K562 (cell line): ENCODE data around the gene MIDN. TPM values are rescaled to one million over a fixed set of nuclear protein-coding genes. Genes with fewer than 3 reads are reported as not detected.

ENCODE experiments used
- CTCF ChIP-seq, 3 experiments: IDR thresholded peaks in 2 of 3; conservative IDR thresholded peaks in 1 of 3; 2 replicates each; pipeline ENCODE4 v1.5.1; 2011 to 2012; ENCODE audit warnings: low read length in 3 of 3, mild to moderate bottlenecking in 3 of 3, control low read depth in 2 of 3, improper control_type of control experiment in 1 of 3, inconsistent platforms in 1 of 3, low read depth in 1 of 3, mixed read lengths in 1 of 3, moderate library complexity in 1 of 3; ENCODE audit not compliant: insufficient read depth in 2 of 3
- ETV6 ChIP-seq, 3 experiments: fragments of 150-350 bp in 1 of 3; sonication (generic) in 1 of 3; formaldehyde crosslinking in 1 of 3; IDR thresholded peaks; 2 replicates each; pipeline versions ENCODE4 v1.6.1 to v1.8.0; 2014 to 2022; ENCODE audit warnings: borderline replicate concordance in 2 of 3, low read depth in 2 of 3, antibody characterized with exemption in 1 of 3, low read length in 1 of 3, mild to moderate bottlenecking in 1 of 3, missing genetic modification reagents in 1 of 3
- FOS ChIP-seq: IDR thresholded peaks from 3 replicates; pipeline ENCODE4 v1.6.1; 2011; ENCODE audit not compliant: insufficient read length; ENCODE audit errors: extremely low read depth
- HDAC3 ChIP-seq: fragments of 450-650 bp; IDR thresholded peaks from 2 replicates; pipeline ENCODE4 v1.6.1; 2018; ENCODE audit warnings: borderline replicate concordance, mild to moderate bottlenecking, moderate library complexity; ENCODE audit not compliant: partially characterized antibody
- POLR2G ChIP-seq: fragments of 200-400 bp; formaldehyde crosslinking; IDR thresholded peaks from 2 replicates; pipeline ENCODE4 v1.6.1; 2017; ENCODE audit warnings: low read depth, mild to moderate bottlenecking, antibody characterized with exemption, low read length, moderate library complexity
- SP2 ChIP-seq: IDR thresholded peaks from 2 replicates; pipeline ENCODE4 v1.6.1; 2011; ENCODE audit warnings: mild to moderate bottlenecking, low read depth, low read length, moderate library complexity; ENCODE audit not compliant: poor library complexity, severe bottlenecking; ENCODE audit errors: extremely low read depth
- SRSF3 ChIP-seq: fragments of 200-400 bp; formaldehyde crosslinking; IDR thresholded peaks from 2 replicates; pipeline ENCODE4 v1.6.1; 2016; ENCODE audit warnings: mild to moderate bottlenecking, low read length, moderate library complexity; ENCODE audit not compliant: insufficient read depth
- TGIF2 ChIP-seq: sonication (generic); formaldehyde crosslinking; IDR thresholded peaks from 2 replicates; pipeline ENCODE4 v1.8.1; 2022; ENCODE audit warnings: mild to moderate bottlenecking, missing genetic modification reagents, moderate library complexity
- ZNF121 ChIP-seq: sonication (generic); formaldehyde crosslinking; conservative IDR thresholded peaks from 2 replicates; pipeline ENCODE4 v1.8.0; 2022; ENCODE audit warnings: missing genetic modification reagents
- ZNF347 ChIP-seq: fragments of 450-650 bp; formaldehyde crosslinking; IDR thresholded peaks from 2 replicates; pipeline ENCODE4 v1.4.0; 2020; ENCODE audit warnings: low read depth, mild to moderate bottlenecking, moderate library complexity
- ZNF655 ChIP-seq: fragments of 250-450 bp; sonication (Bioruptor Pico); IDR thresholded peaks from 2 replicates; pipeline ENCODE4 v1.5.0; 2021
- polyA plus RNA-seq, 8 experiments: library from polyadenylated mRNA; depleted of rRNA in 4 of 8; stranded (reverse) in 5 of 8; unstranded in 3 of 8; fragments of >200 nt; fragmentation: Nextera tagmentation in 2 of 8; fragmentation: Illumina TruSeq in 1 of 8; extraction: Ambion mirVana in 2 of 8; extraction: Trizol in 1 of 8; gene quantifications; 2 replicates each; pipeline versions ENCODE4 v1.2.1 to v1.2.3, GENCODE V29; 2011 to 2014; ENCODE audit warnings: inconsistent platforms in 1 of 8, missing spikeins in 1 of 8
- total RNA-seq, 7 experiments: library from RNA; depleted of rRNA in 6 of 7; stranded (reverse); fragments of >200 nt in 6 of 7; fragmentation: Illumina TruSeq in 2 of 7; extraction: Trizol in 2 of 7; gene quantifications; 2 replicates each; pipeline versions ENCODE4 v1.2.1 to v1.2.3, GENCODE V29; 2011 to 2021; ENCODE audit warnings: low replicate concordance in 1 of 7

The MIDN gene
- total and polyA plus RNA-seq, 9 of the 15 experiments (the other 6 are each of a cell fraction or from before 2014, with no cell fraction given): 0.17 to 120 (median 10.1) TPM

GRCh38 chr19:1257475-1258162 lies 9.2 kb downstream of the MIDN start (continued):
- no peak for TF ChIP-seq ZNF347 (CRISPR knock-in tag)
- TF ChIP-seq SP2: no peak
- no peak; the same call in 1 of the 2 replicates for TF ChIP-seq POLR2G
- TF ChIP-seq CTCF (IDR thresholded peaks at IDR 0.05 in 2 of 3, conservative IDR thresholded peaks at IDR 0.05 in 1 of 3; ENCODE audit: insufficient read depth in 2 of 3, low read depth in 1 of 3, low read length in 3 of 3): no peak
- no peak for TF ChIP-seq TGIF2 (CRISPR knock-in tag)
- no peak for TF ChIP-seq ETV6 (IDR thresholded peaks at IDR 0.05; ENCODE audit: borderline replicate concordance in 1 of 2, low read depth in 2 of 2, low read length in 1 of 2)
- TF ChIP-seq ETV6 (CRISPR knock-in tag; IDR thresholded peaks at IDR 0.05; ENCODE audit: borderline replicate concordance): no peak
- TF ChIP-seq ZNF121: no peak
- peak; percentile 41 for TF ChIP-seq HDAC3
- no peak for TF ChIP-seq FOS
- no peak for TF ChIP-seq SRSF3
- no peak for TF ChIP-seq ZNF655 (CRISPR knock-in tag)
